ENCODE measurements around the gene IFT57. TPM values are rescaled to one million over a fixed set of nuclear protein-coding genes. Genes with fewer than 3 reads are reported as not detected.
"Not testable (repeated sequence)": the region's sequence is repeated elsewhere in the genome, so short reads cannot be mapped to it uniquely, and the experiment has no call there.

IFT57 gene, protein sequence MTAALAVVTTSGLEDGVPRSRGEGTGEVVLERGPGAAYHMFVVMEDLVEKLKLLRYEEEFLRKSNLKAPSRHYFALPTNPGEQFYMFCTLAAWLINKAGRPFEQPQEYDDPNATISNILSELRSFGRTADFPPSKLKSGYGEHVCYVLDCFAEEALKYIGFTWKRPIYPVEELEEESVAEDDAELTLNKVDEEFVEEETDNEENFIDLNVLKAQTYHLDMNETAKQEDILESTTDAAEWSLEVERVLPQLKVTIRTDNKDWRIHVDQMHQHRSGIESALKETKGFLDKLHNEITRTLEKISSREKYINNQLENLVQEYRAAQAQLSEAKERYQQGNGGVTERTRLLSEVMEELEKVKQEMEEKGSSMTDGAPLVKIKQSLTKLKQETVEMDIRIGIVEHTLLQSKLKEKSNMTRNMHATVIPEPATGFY
- 87.4 TPM for polyA plus RNA-seq (2013, experiment 1 of 4)
- polyA plus RNA-seq (2013, experiment 2 of 4), result 85.4 TPM
- polyA plus RNA-seq (2013, experiment 3 of 4), result 95.9 TPM
- 112 TPM for polyA plus RNA-seq (2013, experiment 4 of 4)

GRCh38 chr3:108221911-108222852 is at the start of gene IFT57:
IFT57 (minus strand) TSS chr3:108222424; CDS start chr3:108222322, 102 bp downstream.
- Histone ChIP-seq H3K36me3 (ENCODE audit: control insufficient read depth, insufficient read depth, low read length) (no peaks in the 10 kb centered on the region), H3K27ac (ENCODE audit: insufficient read depth, low read depth, low read length, poor library complexity, severe bottlenecking) (peak within 1 kb of the TSS; percentile 76), H3K9me3 (ENCODE audit: control insufficient read depth, low read length) (no peaks in the 10 kb centered on the region), H3K4me3 (ENCODE audit: insufficient read depth, low read depth, low read length) (peak within 1 kb of the TSS; percentile 59), H3K27me3 (ENCODE audit: control insufficient read depth, insufficient read depth, low read length, poor library complexity, severe bottlenecking) (peaks cover 10% of the 10 kb centered on the region), H3K4me1 (ENCODE audit: control insufficient read depth, insufficient read depth, low read length) (peaks cover 27% of the 10 kb centered on the region)
- WGBS, 2 experiments, result 1% methylated on average over 57 of the region's 57 CpGs

- Histone ChIP-seq H3K36me3 (ENCODE audit: control insufficient read depth, insufficient read depth, low read length) (no peaks in the 10 kb centered on the region), H3K4me1 (ENCODE audit: control insufficient read depth, insufficient read depth, low read length) (no peaks in the 10 kb centered on the region), H3K27me3 (ENCODE audit: control insufficient read depth, insufficient read depth, low read length, poor library complexity, severe bottlenecking) (no peaks in the 10 kb centered on the region), H3K4me3 (ENCODE audit: insufficient read depth, low read depth, low read length) (no peak overlapping the region), H3K9me3 (ENCODE audit: control insufficient read depth, low read length) (no peaks in the 10 kb centered on the region), H3K27ac (ENCODE audit: insufficient read depth, low read depth, low read length, poor library complexity, severe bottlenecking) (no peak overlapping the region)
- WGBS, 2 experiments, result 46 to 50% methylated on average over 2 of the region's 2 CpGs
Measured at GRCh38 chr3:108271626-108272025, 49.4 kb upstream of the IFT57 start.

- not testable (repeated sequence) for H3K36me3 ChIP-seq (ENCODE audit: control insufficient read depth, insufficient read depth, low read length); H3K9me3 ChIP-seq (ENCODE audit: control insufficient read depth, low read length); H3K27ac ChIP-seq (ENCODE audit: insufficient read depth, low read depth, low read length, poor library complexity, severe bottlenecking); H3K4me1 ChIP-seq (ENCODE audit: control insufficient read depth, insufficient read depth, low read length); H3K4me3 ChIP-seq (ENCODE audit: insufficient read depth, low read depth, low read length); H3K27me3 ChIP-seq (ENCODE audit: control insufficient read depth, insufficient read depth, low read length, poor library complexity, severe bottlenecking)
- 93 to 96% methylated on average over 3 of the region's 3 CpGs for WGBS, 2 experiments
Measured at GRCh38 chr3:108268235-108268634, 46.0 kb upstream of the IFT57 start.

DNA sequence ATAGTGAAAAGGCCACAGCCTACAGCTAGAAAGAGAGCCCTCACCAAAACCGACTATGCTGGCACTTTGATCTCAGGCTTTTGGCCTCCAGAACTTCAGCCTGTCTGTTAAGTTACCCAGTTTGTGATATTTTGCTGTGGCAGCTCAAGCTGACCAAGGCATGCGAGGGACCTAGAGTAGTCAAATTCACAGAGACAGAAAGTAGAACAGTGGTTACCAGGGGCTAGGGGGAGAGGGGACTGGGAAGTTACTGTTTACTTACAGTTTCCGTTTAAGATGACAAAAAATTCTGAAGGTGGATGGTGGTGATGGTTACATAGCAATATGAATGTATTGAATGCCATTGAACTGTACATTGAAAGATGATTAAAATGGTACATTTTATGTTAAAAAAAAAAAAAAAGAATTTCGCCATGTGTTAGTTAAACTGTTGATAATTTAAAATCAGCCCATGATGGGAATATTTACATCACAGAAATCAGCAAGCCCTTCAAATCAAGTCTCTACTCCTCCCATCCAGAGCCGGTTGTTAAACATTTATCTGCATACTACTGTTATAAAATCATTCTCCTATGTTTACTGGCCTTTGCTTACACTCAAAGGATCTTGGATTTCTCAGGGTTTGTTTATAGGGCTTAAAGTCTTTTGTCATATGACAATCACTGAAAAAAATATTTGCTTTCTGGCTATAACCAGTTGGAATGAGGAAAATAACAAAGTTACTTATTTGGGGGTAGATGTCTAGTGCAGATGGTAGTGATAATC is 42.5 kb upstream of the IFT57 start:
- not testable (repeated sequence) for H3K27ac ChIP-seq (ENCODE audit: insufficient read depth, low read depth, low read length, poor library complexity, severe bottlenecking); H3K4me3 ChIP-seq (ENCODE audit: insufficient read depth, low read depth, low read length); H3K9me3 ChIP-seq (ENCODE audit: control insufficient read depth, low read length); H3K36me3 ChIP-seq (ENCODE audit: control insufficient read depth, insufficient read depth, low read length); H3K27me3 ChIP-seq (ENCODE audit: control insufficient read depth, insufficient read depth, low read length, poor library complexity, severe bottlenecking); H3K4me1 ChIP-seq (ENCODE audit: control insufficient read depth, insufficient read depth, low read length)
- 88 to 98% methylated on average over 3 to 4 of the region's 5 CpGs for WGBS, 2 experiments

- Histone ChIP-seq H3K4me3 (ENCODE audit: insufficient read depth, low read depth, low read length) (no peak overlapping the region), H3K27me3 (ENCODE audit: control insufficient read depth, insufficient read depth, low read length, poor library complexity, severe bottlenecking) (no peaks in the 10 kb centered on the region), H3K27ac (ENCODE audit: insufficient read depth, low read depth, low read length, poor library complexity, severe bottlenecking) (no peak overlapping the region), H3K36me3 (ENCODE audit: control insufficient read depth, insufficient read depth, low read length) (no peaks in the 10 kb centered on the region), H3K9me3 (ENCODE audit: control insufficient read depth, low read length) (no peaks in the 10 kb centered on the region), H3K4me1 (ENCODE audit: control insufficient read depth, insufficient read depth, low read length) (no peaks in the 10 kb centered on the region)
Measured at GRCh38 chr3:108255131-108255530, 32.9 kb upstream of the IFT57 start.

DNA sequence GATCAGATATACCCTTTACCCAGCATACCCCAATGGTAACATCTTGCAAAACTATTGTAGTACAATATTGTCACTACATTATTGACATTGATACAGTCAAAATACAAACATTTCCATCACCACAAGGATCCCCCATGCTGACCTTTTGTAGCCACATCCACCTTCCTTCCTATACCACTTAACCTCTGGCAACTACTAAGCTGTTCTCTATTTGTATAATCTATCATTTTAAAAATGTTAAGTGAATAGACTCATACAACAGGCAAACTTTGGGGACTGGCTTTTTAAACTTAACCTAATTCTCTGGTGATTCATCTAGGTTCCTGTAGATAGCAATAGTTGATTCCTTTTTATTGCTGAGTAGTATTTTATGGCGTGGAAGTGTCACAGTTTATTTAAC is 29.6 kb upstream of the IFT57 start:
- Histone ChIP-seq H3K9me3 (ENCODE audit: control insufficient read depth, low read length) (no peaks in the 10 kb centered on the region), H3K27me3 (ENCODE audit: control insufficient read depth, insufficient read depth, low read length, poor library complexity, severe bottlenecking) (no peaks in the 10 kb centered on the region), H3K36me3 (ENCODE audit: control insufficient read depth, insufficient read depth, low read length) (no peaks in the 10 kb centered on the region), H3K27ac (ENCODE audit: insufficient read depth, low read depth, low read length, poor library complexity, severe bottlenecking) (no peak overlapping the region), H3K4me3 (ENCODE audit: insufficient read depth, low read depth, low read length) (no peak overlapping the region), H3K4me1 (ENCODE audit: control insufficient read depth, insufficient read depth, low read length) (no peaks in the 10 kb centered on the region)
- WGBS, 2 experiments, result 100% methylated on average over 1 of the region's 1 CpG; no CpG with 5 or more reads in 1 of the 2 experiments

DNA sequence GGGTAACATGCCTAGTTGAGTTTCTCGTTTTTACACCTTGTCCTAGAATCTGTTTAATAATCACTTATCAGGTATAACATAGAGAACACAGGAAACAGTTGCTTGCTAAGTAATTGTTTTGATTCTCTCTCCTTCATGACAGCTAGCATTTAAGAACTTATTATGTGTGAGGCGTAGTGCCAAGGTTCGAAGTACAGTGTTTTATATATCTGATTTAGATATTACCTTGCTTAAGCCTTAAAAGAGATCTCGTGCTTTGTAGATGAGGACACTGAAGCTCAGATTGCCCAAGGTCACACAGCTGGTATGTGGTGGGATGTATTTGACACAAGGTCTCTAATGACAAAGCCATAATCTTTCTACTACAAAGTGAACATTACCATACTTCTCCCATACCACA is 29.0 kb upstream of the IFT57 start:
- Histone ChIP-seq H3K27me3 (ENCODE audit: control insufficient read depth, insufficient read depth, low read length, poor library complexity, severe bottlenecking) (no peaks in the 10 kb centered on the region), H3K36me3 (ENCODE audit: control insufficient read depth, insufficient read depth, low read length) (no peaks in the 10 kb centered on the region), H3K27ac (ENCODE audit: insufficient read depth, low read depth, low read length, poor library complexity, severe bottlenecking) (no peak overlapping the region), H3K9me3 (ENCODE audit: control insufficient read depth, low read length) (no peaks in the 10 kb centered on the region), H3K4me3 (ENCODE audit: insufficient read depth, low read depth, low read length) (no peak overlapping the region), H3K4me1 (ENCODE audit: control insufficient read depth, insufficient read depth, low read length) (no peaks in the 10 kb centered on the region)
- 99 to 100% methylated on average over 4 of the region's 4 CpGs for WGBS, 2 experiments

DNA sequence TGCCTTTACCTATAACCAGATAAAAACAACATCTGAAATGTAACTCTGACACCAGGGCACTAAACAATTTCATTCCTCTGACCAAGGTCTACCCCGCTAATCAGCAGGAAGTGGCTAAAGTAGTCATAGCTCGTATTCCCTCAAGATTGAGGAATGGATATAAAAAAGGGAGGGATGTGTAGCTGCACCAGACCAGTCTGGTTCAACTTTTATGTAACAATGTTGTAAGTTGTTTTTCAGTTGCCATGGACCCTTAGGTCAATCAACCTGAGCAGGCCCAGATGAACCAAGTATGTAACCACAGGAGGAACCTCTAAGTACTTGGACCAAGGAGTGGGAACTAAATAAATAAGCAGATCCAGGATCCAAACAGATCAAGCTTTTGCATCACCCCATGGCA is 28.4 kb upstream of the IFT57 start:
- no peaks in the 10 kb centered on the region for H3K36me3 ChIP-seq (ENCODE audit: control insufficient read depth, insufficient read depth, low read length)
- no peak overlapping the region for H3K4me3 ChIP-seq (ENCODE audit: insufficient read depth, low read depth, low read length)
- no peak overlapping the region for H3K27ac ChIP-seq (ENCODE audit: insufficient read depth, low read depth, low read length, poor library complexity, severe bottlenecking)
- H3K4me1 ChIP-seq (ENCODE audit: control insufficient read depth, insufficient read depth, low read length), result no peaks in the 10 kb centered on the region
- no peaks in the 10 kb centered on the region for H3K27me3 ChIP-seq (ENCODE audit: control insufficient read depth, insufficient read depth, low read length, poor library complexity, severe bottlenecking)
- H3K9me3 ChIP-seq (ENCODE audit: control insufficient read depth, low read length), result no peaks in the 10 kb centered on the region
- WGBS, 2 experiments, result 96 to 97% methylated on average over 2 of the region's 2 CpGs

DNA sequence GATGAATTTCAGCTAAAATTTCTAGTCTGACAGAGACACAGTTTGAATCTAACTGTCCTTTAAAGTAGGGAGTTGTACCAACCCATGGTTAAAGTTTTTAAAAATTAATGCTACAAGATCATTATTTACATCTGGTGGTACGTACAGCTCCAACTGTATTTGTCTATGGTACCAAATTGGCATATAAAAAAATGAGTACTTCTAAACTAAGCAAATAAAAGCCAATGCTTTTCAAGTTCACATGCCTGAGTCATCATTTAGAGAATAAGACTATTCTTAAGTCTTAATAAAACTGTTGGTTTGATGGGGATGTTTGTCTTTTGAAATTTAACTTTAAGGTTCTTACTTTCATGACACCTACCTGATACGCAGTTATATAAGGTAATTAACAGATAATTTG is 21.0 kb upstream of the IFT57 start:
- no peak overlapping the region for H3K27ac ChIP-seq (ENCODE audit: insufficient read depth, low read depth, low read length, poor library complexity, severe bottlenecking)
- WGBS, 2 experiments, result 92% methylated on average over 2 of the region's 2 CpGs; no CpG with 5 or more reads in 1 of the 2 experiments
- no peaks in the 10 kb centered on the region for H3K9me3 ChIP-seq (ENCODE audit: control insufficient read depth, low read length)
- H3K4me3 ChIP-seq (ENCODE audit: insufficient read depth, low read depth, low read length), result no peak overlapping the region
- no peaks in the 10 kb centered on the region for H3K27me3 ChIP-seq (ENCODE audit: control insufficient read depth, insufficient read depth, low read length, poor library complexity, severe bottlenecking)
- no peaks in the 10 kb centered on the region for H3K36me3 ChIP-seq (ENCODE audit: control insufficient read depth, insufficient read depth, low read length)
- peaks cover 5% of the 10 kb centered on the region for H3K4me1 ChIP-seq (ENCODE audit: control insufficient read depth, insufficient read depth, low read length)

Measured in ectodermal cell (in vitro differentiated cells).